NB4 (cell line): ENCODE data around the gene RRAS.
"Not testable (repeated sequence)": the region's sequence is repeated elsewhere in the genome, so short reads cannot be mapped to it uniquely, and the experiment has no call there.

ENCODE experiments used
- DNase-seq: peaks from one replicate; pipeline ENCODE4 v3.0.0; 2010; ENCODE audit warnings: low read depth
- H3K4me3 ChIP-seq: one replicate; pipeline ENCODE4 v1.5.1; 2011; ENCODE audit warnings: mild to moderate bottlenecking, low read depth, low read length, moderate library complexity
- MYC ChIP-seq: IDR thresholded peaks from 2 replicates; pipeline ENCODE4 v1.6.1; 2011; ENCODE audit warnings: low read depth, low read length
- POLR2A ChIP-seq: IDR thresholded peaks from 2 replicates; pipeline ENCODE4 v1.6.1; 2011; ENCODE audit warnings: mild to moderate bottlenecking; ENCODE audit not compliant: insufficient read length; ENCODE audit errors: extremely low read depth
- TF ChIP-seq, protein P1 (sequence below): IDR thresholded peaks from one replicate; pipeline ENCODE4 v1.5.1; 2012; ENCODE audit warnings: low read depth, low read length
- TF ChIP-seq, protein P2 (sequence below): IDR thresholded peaks from 2 replicates; pipeline ENCODE4 v1.6.1; 2011; ENCODE audit warnings: low read depth, low read length

The RRAS gene

DNA sequence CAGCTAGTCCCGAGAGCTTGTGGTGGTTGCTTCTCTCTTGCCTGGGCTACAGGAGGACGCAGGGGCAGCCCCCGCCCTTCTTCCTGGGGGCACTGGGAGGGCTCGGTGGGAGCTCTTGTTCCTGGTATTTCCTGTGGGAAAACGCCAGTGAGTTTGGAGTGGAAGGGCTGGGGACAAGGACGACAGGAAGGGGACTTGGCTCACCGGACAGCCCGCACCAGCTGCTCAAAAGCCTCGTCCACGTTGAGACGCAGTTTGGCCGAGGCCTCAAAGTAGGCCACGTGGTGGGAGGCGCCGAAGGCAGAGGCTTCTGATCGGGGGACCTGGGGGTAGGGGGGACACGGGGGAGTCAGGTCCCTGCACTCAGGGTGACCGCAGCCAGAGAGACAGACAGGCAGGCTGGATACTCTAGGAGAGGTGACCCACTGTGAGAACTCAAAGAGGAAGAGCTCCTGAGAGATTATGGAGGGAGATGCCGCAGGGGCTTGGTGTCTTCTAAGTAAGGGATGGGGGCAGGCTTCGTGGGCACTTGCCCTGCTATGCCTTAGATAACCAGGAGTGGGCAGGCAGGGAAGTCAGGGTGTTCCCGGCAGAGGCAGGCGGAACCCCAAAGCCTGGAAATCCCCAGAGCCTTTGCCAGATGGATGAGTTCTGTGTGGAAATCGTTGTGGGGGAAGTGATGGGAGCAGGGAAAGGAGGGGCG is 4.3 kb downstream of the RRAS start:
- H3K4me3 ChIP-seq = no peak overlapping the region
- TF ChIP-seq, protein P1, sequence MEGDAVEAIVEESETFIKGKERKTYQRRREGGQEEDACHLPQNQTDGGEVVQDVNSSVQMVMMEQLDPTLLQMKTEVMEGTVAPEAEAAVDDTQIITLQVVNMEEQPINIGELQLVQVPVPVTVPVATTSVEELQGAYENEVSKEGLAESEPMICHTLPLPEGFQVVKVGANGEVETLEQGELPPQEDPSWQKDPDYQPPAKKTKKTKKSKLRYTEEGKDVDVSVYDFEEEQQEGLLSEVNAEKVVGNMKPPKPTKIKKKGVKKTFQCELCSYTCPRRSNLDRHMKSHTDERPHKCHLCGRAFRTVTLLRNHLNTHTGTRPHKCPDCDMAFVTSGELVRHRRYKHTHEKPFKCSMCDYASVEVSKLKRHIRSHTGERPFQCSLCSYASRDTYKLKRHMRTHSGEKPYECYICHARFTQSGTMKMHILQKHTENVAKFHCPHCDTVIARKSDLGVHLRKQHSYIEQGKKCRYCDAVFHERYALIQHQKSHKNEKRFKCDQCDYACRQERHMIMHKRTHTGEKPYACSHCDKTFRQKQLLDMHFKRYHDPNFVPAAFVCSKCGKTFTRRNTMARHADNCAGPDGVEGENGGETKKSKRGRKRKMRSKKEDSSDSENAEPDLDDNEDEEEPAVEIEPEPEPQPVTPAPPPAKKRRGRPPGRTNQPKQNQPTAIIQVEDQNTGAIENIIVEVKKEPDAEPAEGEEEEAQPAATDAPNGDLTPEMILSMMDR = no peak
- TF ChIP-seq, protein P2, sequence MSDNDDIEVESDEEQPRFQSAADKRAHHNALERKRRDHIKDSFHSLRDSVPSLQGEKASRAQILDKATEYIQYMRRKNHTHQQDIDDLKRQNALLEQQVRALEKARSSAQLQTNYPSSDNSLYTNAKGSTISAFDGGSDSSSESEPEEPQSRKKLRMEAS = peak; percentile 67
- no peak for TF ChIP-seq MYC
- peak; percentile 37 for DNase-seq

DNA sequence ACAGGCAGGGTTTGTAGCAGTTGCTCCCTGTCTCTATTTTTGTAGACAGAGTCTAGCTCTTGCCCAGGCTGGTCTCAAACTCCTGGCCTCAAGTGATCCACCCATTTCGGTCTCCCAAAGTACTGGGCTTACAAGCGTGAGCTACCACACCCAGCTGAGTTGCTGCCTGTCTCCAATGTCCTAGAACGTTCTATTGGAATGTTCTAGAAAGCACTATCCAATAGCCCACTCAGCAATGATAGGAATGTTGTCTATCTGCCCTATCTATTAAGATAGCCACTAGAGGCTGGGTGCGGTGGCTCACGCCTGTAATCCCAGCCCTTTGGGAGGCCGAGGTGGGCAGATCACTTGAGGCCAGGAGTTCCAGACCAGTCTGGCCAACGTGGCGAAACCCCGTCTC is 6.7 kb downstream of the RRAS start:
- not testable (repeated sequence) for H3K4me3 ChIP-seq, DNase-seq

DNA sequence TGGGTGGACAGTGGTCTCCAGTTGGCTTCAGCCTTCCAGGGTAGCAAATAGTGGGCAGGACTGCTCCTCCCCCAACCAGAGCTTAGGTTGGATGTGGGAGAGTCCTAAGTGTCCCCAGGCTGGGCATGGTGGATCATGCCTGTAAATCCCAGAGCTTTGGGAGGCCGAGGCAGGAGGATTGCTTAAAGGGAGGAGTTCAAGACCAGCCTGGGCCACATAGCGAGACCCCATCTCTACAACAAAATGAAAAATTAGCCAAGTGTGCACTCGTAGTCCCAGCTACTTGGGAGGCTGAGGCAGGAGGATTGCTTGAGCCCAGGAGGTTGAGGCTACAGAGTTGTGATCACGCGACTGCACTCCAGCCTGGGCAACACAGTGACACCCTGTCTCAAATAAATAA is 7.4 kb downstream of the RRAS start:
- DNase-seq = no peak
- no peak for TF ChIP-seq MYC
- TF ChIP-seq POLR2A = no peak
- TF ChIP-seq, protein P1 = no peak
- TF ChIP-seq, protein P2 = no peak
- H3K4me3 ChIP-seq = no peak overlapping the region

DNA sequence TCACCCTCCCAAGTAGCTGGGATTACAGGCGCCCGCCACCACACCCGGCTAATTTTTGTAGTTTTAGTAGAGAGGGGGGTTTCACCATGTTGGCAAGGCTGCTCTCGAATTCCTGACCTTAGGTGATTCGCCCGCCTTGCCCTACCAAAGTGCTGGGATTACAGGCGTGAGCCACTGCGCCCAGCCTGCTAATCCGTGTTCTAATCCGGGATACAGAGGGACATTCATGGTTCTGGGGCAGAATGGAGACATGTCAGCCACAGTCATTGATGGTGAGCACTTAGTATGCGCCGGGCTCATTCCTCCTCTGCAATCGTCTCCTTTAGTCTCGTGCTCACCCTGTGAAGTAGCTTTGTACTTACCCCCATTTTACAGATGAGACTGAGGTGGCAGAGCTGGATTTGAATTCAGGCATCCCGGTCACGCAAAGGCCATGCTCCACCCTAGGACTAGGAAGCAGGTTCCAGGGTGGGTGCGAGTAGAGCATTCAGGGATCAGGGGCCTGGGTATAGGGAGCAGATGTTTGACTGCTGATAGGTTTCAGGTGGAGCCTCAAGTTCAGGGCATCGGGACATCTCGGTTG is 8.2 kb downstream of the RRAS start:
- H3K4me3 ChIP-seq = no peak overlapping the region
- no peak for DNase-seq
- TF ChIP-seq, protein P1 = no peak
- TF ChIP-seq POLR2A = no peak
- no peak for TF ChIP-seq MYC
- TF ChIP-seq, protein P2 = no peak

DNA sequence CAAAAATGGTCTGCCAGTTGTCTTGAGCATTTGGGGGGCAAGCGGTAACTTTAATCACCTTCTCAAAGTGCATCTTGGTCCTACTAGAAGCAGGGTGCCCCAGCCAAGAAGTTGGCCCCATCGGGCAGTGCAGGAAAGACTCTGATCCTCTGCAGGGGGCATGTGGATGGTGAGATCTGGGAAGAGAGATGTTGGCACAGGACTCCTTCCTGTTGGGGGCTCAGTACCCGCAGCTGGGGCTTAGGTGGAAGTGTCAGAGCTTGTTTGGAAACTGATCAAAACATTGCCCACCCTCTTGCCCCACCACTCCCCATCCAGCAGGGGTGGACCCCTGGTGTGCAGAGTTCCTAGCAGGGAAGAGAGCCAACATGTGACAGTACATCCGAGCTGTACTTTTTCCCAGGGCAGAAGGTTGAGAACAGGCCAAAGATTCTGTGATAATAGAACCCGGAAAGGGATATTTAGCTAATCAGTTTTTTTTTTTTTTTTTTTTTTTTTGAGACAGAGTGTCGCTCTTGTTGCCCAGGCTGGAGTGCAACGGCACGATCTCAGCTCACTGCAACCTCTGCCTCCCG is 8.8 kb downstream of the RRAS start:
- TF ChIP-seq, protein P2 = no peak
- TF ChIP-seq, protein P1 = no peak
- TF ChIP-seq POLR2A = no peak
- no peak for TF ChIP-seq MYC
- H3K4me3 ChIP-seq = no peak overlapping the region
- DNase-seq = no peak

DNA sequence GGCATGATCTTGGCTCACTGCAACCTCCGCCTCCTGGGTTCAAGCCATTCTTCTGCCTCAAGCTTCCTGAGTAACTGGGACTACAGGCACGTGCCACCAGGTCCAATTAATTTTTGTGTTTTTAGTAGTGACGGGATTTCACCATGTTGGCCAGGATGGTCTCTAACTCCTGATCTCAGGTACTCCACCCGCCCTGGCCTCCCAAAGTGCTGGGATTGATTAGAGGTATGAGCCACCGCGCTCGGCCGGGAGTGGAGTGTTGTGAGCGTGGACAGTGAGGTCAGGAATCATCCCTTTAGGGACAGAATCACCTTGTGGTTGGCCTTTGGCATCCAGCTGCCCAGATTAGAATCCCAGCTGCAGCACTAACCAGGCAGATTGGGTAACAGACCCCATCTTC is 10.3 kb downstream of the RRAS start:
- H3K4me3 ChIP-seq = no peak overlapping the region
- TF ChIP-seq, protein P1 = no peak
- TF ChIP-seq POLR2A (no peak), MYC (no peak)
- TF ChIP-seq, protein P2 = no peak
- no peak for DNase-seq
